Trophoblast cell (in vitro differentiated cells and primary cell): ENCODE results near the gene ACTR1B. TPM values are rescaled to one million over a fixed set of nuclear protein-coding genes. Genes with fewer than 3 reads are reported as not detected.
"Not testable (repeated sequence)": the region's sequence is repeated elsewhere in the genome, so short reads cannot be mapped to it uniquely, and the experiment has no call there.

ENCODE experiments used
- DNase-seq, 2 donors: peaks; one replicate each; pipeline ENCODE4 v3.0.0-alpha.2; 2016
- H2AFZ ChIP-seq: 2 replicates; pipeline ENCODE4 v1.6.1; 2013; ENCODE audit warnings: low read length, moderate library complexity, mild to moderate bottlenecking; ENCODE audit not compliant: insufficient read depth, poor library complexity
- H2AK5ac ChIP-seq: 2 replicates; pipeline ENCODE4 v1.6.1; 2013; ENCODE audit warnings: mild to moderate bottlenecking, low read length
- H2BK120ac ChIP-seq: 2 replicates; pipeline ENCODE4 v1.6.1; 2013; ENCODE audit warnings: low read length, mild to moderate bottlenecking, moderate library complexity; ENCODE audit not compliant: insufficient read depth, poor library complexity
- H2BK12ac ChIP-seq: 2 replicates; pipeline ENCODE4 v1.6.1; 2013; ENCODE audit warnings: mild to moderate bottlenecking, low read length, moderate library complexity
- H2BK5ac ChIP-seq: 2 replicates; pipeline ENCODE4 v1.6.1; 2013; ENCODE audit warnings: low read length, low read depth, moderate library complexity, mild to moderate bottlenecking; ENCODE audit not compliant: poor library complexity
- H3K14ac ChIP-seq: 2 replicates; pipeline ENCODE4 v1.6.1; 2013; ENCODE audit warnings: mild to moderate bottlenecking, low read length
- H3K18ac ChIP-seq: 2 replicates; pipeline ENCODE4 v1.6.1; 2013; ENCODE audit warnings: mild to moderate bottlenecking, low read length
- H3K23ac ChIP-seq: 2 replicates; pipeline ENCODE4 v1.6.1; 2013; ENCODE audit warnings: low read length
- H3K27ac ChIP-seq: 2 replicates; pipeline ENCODE4 v1.5.1; 2013; ENCODE audit warnings: low read depth, mild to moderate bottlenecking, inconsistent platforms, low read length, moderate library complexity
- H3K27me3 ChIP-seq: 2 replicates; pipeline ENCODE4 v1.6.1; 2013; ENCODE audit warnings: inconsistent platforms, mild to moderate bottlenecking, low read length, moderate library complexity; ENCODE audit not compliant: insufficient read depth
- H3K36me3 ChIP-seq, 2 experiments: 1 replicate in 1 of 2; 2 replicates in 1 of 2; pipeline ENCODE4 v1.6.1; 2013; ENCODE audit warnings: low read length in 2 of 2, mild to moderate bottlenecking in 2 of 2, moderate library complexity in 1 of 2; ENCODE audit not compliant: insufficient read depth in 2 of 2, control insufficient read depth in 1 of 2
- H3K4ac ChIP-seq: 2 replicates; pipeline ENCODE4 v1.6.1; 2013; ENCODE audit warnings: low read depth, mild to moderate bottlenecking, low read length, moderate library complexity
- H3K4me1 ChIP-seq, 2 experiments: 1 replicate in 1 of 2; 2 replicates in 1 of 2; pipeline ENCODE4 v1.6.1; 2013; ENCODE audit warnings: low read length in 2 of 2, mild to moderate bottlenecking in 2 of 2, moderate library complexity in 1 of 2; ENCODE audit not compliant: insufficient read depth in 2 of 2, control insufficient read depth in 1 of 2
- H3K4me2 ChIP-seq: 2 replicates; pipeline ENCODE4 v1.6.1; 2013; ENCODE audit warnings: inconsistent platforms, mild to moderate bottlenecking, low read length, moderate library complexity
- H3K4me3 ChIP-seq: 2 replicates; pipeline ENCODE4 v1.5.1; 2013; ENCODE audit warnings: mild to moderate bottlenecking, low read depth, low read length, inconsistent platforms
- H3K79me1 ChIP-seq: one replicate; pipeline ENCODE4 v1.6.1; 2013; ENCODE audit warnings: low read length
- H3K79me2 ChIP-seq: 2 replicates; pipeline ENCODE4 v1.6.1; 2013; ENCODE audit warnings: low read length, mild to moderate bottlenecking; ENCODE audit not compliant: control insufficient read depth, insufficient read depth, poor library complexity
- H3K9ac ChIP-seq: 2 replicates; pipeline ENCODE4 v1.6.1; 2013; ENCODE audit warnings: mild to moderate bottlenecking, low read length
- H3K9me3 ChIP-seq: 2 replicates; pipeline ENCODE4 v1.6.1; 2013; ENCODE audit warnings: low read depth, mild to moderate bottlenecking, control low read depth, inconsistent platforms, low read length; ENCODE audit not compliant: insufficient read depth
- H4K12ac ChIP-seq: 2 replicates; pipeline ENCODE4 v1.6.1; 2013; ENCODE audit warnings: low read depth, mild to moderate bottlenecking, low read length, moderate library complexity
- H4K8ac ChIP-seq: 2 replicates; pipeline ENCODE4 v1.6.1; 2013; ENCODE audit warnings: low read depth, mild to moderate bottlenecking, low read length, moderate library complexity
- H4K91ac ChIP-seq: one replicate; pipeline ENCODE4 v1.6.1; 2013; ENCODE audit warnings: low read depth, mild to moderate bottlenecking, low read length, moderate library complexity
- WGBS: extraction: QIAGEN DNeasy Blood & Tissue Kit; methylation state at CpG from one replicate; pipeline ENCODE4 v1.1.7; 2013; ENCODE audit warnings: missing lambda C conversion rate; ENCODE audit not compliant: insufficient read length, insufficient coverage; ENCODE audit errors: extremely low coverage; 5-methylcytosine and 5-hydroxymethylcytosine counted together
- polyA plus RNA-seq: library from polyadenylated mRNA; stranded (reverse); fragments of 200-250 nt; gene quantifications from 2 replicates; pipeline ENCODE4 v1.2.3, GENCODE V29; 2013

Gene ACTR1B
- 40.9 and 41.1 TPM in 2 replicates for polyA plus RNA-seq

GRCh38 chr2:97663962-97664635 lies at the start of gene ACTR1B:
Gene ACTR1B (minus strand): TSS chr2:97664044. CDS start chr2:97663890, 154 bp downstream.
- H3K9me3 ChIP-seq = no peaks in the 10 kb centered on the region
- H3K27ac ChIP-seq = peak within 1 kb of the TSS; percentile 96
- peaks cover 17% of the 10 kb centered on the region for H3K79me1 ChIP-seq
- no peak within 1 kb of the TSS for H2AK5ac ChIP-seq
- peaks cover 18 to 22% of the 10 kb centered on the region in 2 experiments for H3K4me1 ChIP-seq
- no peaks in the 10 kb centered on the region for H3K27me3 ChIP-seq
- peaks cover 10% of the 10 kb centered on the region for H3K79me2 ChIP-seq
- no peak within 1 kb of the TSS for H3K23ac ChIP-seq
- no CpG with 5 or more reads among the region's 60 CpGs for WGBS
- H4K8ac ChIP-seq = peak within 1 kb of the TSS; percentile 82
- H4K12ac ChIP-seq = peak within 1 kb of the TSS; percentile 77
- peak within 1 kb of the TSS; percentile 83 for H3K4me3 ChIP-seq
- H3K4ac ChIP-seq = peak within 1 kb of the TSS; percentile 57
- H3K18ac ChIP-seq = peak within 1 kb of the TSS; percentile 89
- peak within 1 kb of the TSS; percentile 78 for H2AFZ ChIP-seq
- H3K9ac ChIP-seq = peak within 1 kb of the TSS; percentile 91
- peak within 1 kb of the TSS; percentile 74 for H3K14ac ChIP-seq
- peak within 1 kb of the TSS; percentile 93 for H3K4me2 ChIP-seq
- H3K36me3 ChIP-seq = peaks cover 11 to 15% of the 10 kb centered on the region in 2 experiments
- peak within 1 kb of the TSS; percentile 86 for H2BK120ac ChIP-seq
- peak within 1 kb of the TSS; percentile 96 for H2BK5ac ChIP-seq
- peak within 1 kb of the TSS; percentile 68 for H2BK12ac ChIP-seq
- peak; percentile 99 for DNase-seq
- H4K91ac ChIP-seq = peak within 1 kb of the TSS; percentile 91

- H3K9me3 ChIP-seq = peaks cover 2% of the 10 kb centered on the region
- H3K4me2 ChIP-seq = no peak overlapping the region
- H3K9ac ChIP-seq = no peak overlapping the region
- no peak overlapping the region for H3K23ac ChIP-seq
- peak overlapping the region; percentile 78 for H2BK12ac ChIP-seq
- DNase-seq = no peak
- peaks cover 38 to 55% of the 10 kb centered on the region in 2 experiments for H3K4me1 ChIP-seq
- no peaks in the 10 kb centered on the region for H3K27me3 ChIP-seq
- WGBS = no CpG with 5 or more reads among the region's 11 CpGs
- peak overlapping the region; percentile 81 for H2BK120ac ChIP-seq
- peak overlapping the region; percentile 86 for H4K91ac ChIP-seq
- H3K18ac ChIP-seq = peak overlapping the region; percentile 52
- peak overlapping the region; percentile 16 for H2AK5ac ChIP-seq
- H3K14ac ChIP-seq = peak overlapping the region; percentile 88
- H3K36me3 ChIP-seq = no peaks in the 10 kb centered on the region
- H3K79me2 ChIP-seq = no peaks in the 10 kb centered on the region
- peak overlapping the region; percentile 70 for H3K27ac ChIP-seq
- H2BK5ac ChIP-seq = peak overlapping the region; percentile 81
- no peak overlapping the region for H4K12ac ChIP-seq
- peaks cover 34% of the 10 kb centered on the region for H3K79me1 ChIP-seq
- peak overlapping the region; percentile 21 for H2AFZ ChIP-seq
- H3K4me3 ChIP-seq = no peak overlapping the region
- peak overlapping the region; percentile 66 for H3K4ac ChIP-seq
- peak overlapping the region; percentile 11 for H4K8ac ChIP-seq
Measured at GRCh38 chr2:97712693-97713295, 49.0 kb upstream of the ACTR1B start.

GRCh38 chr2:97712175-97712574 lies 48.3 kb upstream of the ACTR1B start:
- not testable (repeated sequence) for H2AFZ ChIP-seq, H3K79me2 ChIP-seq, H3K4ac ChIP-seq, H3K9me3 ChIP-seq, H3K27me3 ChIP-seq, DNase-seq, H3K36me3 ChIP-seq, H3K9ac ChIP-seq, H4K12ac ChIP-seq, H3K4me2 ChIP-seq, H3K23ac ChIP-seq, H3K27ac ChIP-seq, H3K4me3 ChIP-seq
- Histone ChIP-seq H2BK12ac (peak overlapping the region; percentile 78), H4K8ac (peak overlapping the region; percentile 11), H2AK5ac (peak overlapping the region; percentile 16), H4K91ac (peak overlapping the region; percentile 86), H3K79me1 (peaks cover 34% of the 10 kb centered on the region), H3K18ac (peak overlapping the region; percentile 52), H3K4me1 (peaks cover 38 to 55% of the 10 kb centered on the region in 2 experiments), H2BK5ac (peak overlapping the region; percentile 81), H2BK120ac (peak overlapping the region; percentile 81), H3K14ac (peak overlapping the region; percentile 88)
- WGBS = no CpG with 5 or more reads among the region's 9 CpGs

GRCh38 chr2:97711394-97711711 lies 47.5 kb upstream of the ACTR1B start:
- peak overlapping the region; percentile 33 for H3K14ac ChIP-seq
- peak overlapping the region; percentile 44 for H3K4me2 ChIP-seq
- H2BK12ac ChIP-seq = peak overlapping the region; percentile 64
- H4K12ac ChIP-seq = no peak overlapping the region
- H4K8ac ChIP-seq = peak overlapping the region; percentile 39
- H3K79me2 ChIP-seq = no peaks in the 10 kb centered on the region
- no peaks in the 10 kb centered on the region for H3K27me3 ChIP-seq
- H3K27ac ChIP-seq = peak overlapping the region; percentile 73
- H3K4me1 ChIP-seq = peaks cover 38 to 55% of the 10 kb centered on the region in 2 experiments
- no peak overlapping the region for H3K4me3 ChIP-seq
- H2BK5ac ChIP-seq = peak overlapping the region; percentile 78
- H2BK120ac ChIP-seq = peak overlapping the region; percentile 81
- H2AK5ac ChIP-seq = peak overlapping the region; percentile 36
- H3K36me3 ChIP-seq = no peaks in the 10 kb centered on the region
- H3K18ac ChIP-seq = peak overlapping the region; percentile 28
- no peak overlapping the region for H3K9ac ChIP-seq
- H3K23ac ChIP-seq = no peak overlapping the region
- H4K91ac ChIP-seq = peak overlapping the region; percentile 89
- no peak for DNase-seq
- peaks cover 2% of the 10 kb centered on the region for H3K9me3 ChIP-seq
- WGBS = no CpG with 5 or more reads among the region's 6 CpGs
- H3K79me1 ChIP-seq = peaks cover 34% of the 10 kb centered on the region
- no peak overlapping the region for H2AFZ ChIP-seq
- H3K4ac ChIP-seq = peak overlapping the region; percentile 43
